Effector CD4-positive, alpha-beta T cell (primary cell): ENCODE results near the gene TXNL1.
A peak's percentile ranks its signal among the peaks of the same experiment; 100 is the strongest.
"Not testable (repeated sequence)": the region's sequence is repeated elsewhere in the genome, so short reads cannot be mapped to it uniquely, and the experiment has no call there.

ENCODE experiments used
- DNase-seq: peaks from one replicate; pipeline ENCODE4 v3.0.0-alpha.2; 2020

The TXNL1 gene

DNA sequence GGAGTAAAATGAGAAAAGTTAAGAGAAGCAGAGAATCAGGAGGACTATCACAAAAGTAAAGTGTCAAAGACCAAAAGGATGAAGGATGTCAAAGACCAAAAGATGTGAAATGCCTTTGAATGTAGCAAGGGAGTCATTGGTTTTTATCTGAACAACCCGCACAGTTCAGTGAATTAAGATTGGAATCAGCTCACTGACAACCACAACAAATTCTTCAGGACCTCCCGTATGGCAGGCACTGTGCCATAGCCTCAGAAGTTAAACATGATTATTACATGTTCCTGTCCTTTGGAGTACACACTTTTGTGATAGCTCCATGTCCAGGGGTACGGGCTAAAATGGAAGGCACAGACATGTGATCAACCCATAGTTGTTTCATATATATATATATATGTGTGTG, 5.0 kb upstream of the TXNL1 start:
- no peak for DNase-seq

DNA sequence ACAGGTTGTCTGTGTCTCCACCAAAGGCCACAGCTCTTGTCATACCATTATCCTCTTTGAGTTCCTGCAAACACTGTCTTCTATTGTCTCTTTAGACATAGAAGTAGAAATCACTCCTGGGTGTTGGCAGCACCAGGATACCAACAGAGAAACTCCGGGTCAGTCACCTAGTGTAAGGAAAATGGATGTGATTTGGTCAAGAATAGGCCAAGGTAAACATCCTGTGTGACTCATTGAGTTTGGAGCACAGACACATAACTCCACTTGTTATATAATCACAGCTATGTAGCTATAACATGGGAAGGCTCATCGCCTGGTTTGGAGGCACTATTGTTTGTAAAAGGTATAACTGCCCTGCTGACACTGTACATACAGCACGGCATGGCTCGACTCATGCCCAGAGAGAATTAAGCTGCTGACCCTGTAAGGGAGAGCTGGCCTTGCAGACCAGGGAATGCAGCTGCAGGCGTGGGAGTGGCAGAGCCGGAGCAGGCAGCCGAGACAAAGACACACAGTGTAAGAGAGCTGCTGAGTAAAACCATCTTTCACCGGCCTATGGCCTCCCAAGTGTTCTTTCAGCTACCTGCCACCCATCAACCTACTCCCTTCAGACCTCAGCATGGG, 3.4 kb upstream of the TXNL1 start:
- no peak for DNase-seq

DNA sequence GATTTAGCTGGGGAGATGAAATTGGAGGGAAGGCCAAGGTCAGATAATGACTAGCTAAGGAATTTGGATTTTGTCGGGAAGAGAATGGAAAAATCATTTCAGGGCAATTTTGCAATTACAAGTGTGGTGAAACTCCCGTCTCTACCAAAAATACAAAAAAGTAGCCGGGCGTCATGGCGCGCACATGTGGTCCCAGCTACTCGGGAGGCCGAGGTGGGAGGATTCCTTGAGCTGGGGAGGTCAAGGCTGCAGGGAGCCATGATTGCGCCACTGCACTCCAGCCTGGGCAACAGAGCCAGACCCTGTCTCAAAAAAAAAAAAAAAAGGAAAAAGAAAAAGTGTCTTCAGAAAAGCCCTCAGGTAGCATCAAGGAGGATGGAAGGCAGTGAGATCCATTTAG, 1.2 kb upstream of the TXNL1 start:
- DNase-seq = no peak

DNA sequence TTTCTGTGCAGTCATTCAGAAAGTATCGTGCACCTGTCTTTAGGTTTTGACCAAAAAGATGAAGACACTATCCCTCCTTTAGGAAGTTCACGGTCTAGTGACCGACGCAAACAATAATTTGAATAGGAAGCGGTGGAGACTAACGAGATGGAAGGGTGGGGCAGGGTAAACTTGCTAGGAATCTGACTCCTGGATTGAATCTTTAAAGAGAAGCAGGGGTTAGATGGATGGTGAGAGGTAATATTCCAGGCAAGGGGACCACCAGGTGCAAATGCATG, 651 bp upstream of the TXNL1 start:
- no peak for DNase-seq

DNA sequence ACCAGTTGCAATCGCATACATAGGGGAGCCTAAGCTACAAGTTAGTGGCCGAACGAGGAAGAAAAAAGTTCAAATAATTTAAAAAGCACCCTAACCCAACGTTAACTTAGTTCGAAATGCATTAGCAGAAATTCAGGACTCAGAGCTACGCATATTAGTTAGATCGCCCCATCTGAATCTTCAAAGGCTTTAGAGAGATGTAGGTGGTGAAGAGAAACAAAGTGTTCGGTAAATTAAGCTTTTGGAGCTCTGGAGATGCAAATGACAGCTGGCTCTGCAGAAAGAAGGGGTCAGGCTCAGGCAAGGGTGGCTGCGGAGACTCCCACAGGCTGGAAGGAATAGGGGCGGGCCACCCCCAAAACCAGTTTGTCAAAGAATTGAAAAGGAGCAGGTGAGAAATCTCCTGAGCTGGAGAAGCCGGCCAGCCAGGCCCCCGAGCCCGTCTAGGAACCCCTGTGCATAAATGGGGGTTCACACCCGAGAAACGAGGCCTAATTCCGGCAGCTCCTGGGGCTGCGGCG, 621 bp downstream of the TXNL1 start:
- DNase-seq = peak; percentile 11

DNA sequence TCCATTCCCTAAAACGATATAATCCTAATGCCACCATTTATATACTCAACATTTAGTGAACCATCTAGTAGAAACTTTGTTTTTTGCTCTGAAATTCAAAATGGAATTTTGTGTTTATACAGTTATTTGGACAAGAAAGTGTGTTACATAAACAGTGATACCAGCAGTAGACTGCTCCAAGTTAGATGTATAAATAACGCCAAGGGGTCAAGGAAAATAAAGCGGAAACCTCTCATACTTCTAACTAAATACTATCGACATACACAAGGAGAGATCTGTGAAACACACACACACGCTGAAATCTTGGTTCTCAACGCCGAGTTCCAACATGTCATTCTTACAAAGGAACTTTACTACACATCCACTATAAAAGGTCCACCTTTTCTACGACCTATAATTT, 1.2 kb downstream of the TXNL1 start:
- DNase-seq = no peak

DNA sequence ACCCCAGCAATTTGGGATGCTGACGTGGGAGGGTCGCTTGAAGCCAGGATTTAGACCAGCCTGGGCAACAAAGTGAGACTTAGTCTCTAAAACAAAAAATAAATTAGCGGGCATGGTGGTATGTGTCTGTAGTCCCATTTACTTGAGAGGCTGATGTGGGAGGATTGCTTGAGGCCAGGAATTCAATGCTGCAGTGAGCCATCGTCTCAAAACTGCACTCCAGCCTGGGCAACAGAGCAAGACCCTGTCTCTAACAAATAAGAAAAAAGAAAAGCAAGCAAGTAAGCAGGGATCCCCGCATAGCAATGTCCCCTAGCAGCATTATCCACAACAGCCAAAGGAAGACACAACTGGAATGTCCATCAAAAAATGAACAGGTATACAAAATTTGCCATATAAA, 3.4 kb downstream of the TXNL1 start:
- no peak for DNase-seq

DNA sequence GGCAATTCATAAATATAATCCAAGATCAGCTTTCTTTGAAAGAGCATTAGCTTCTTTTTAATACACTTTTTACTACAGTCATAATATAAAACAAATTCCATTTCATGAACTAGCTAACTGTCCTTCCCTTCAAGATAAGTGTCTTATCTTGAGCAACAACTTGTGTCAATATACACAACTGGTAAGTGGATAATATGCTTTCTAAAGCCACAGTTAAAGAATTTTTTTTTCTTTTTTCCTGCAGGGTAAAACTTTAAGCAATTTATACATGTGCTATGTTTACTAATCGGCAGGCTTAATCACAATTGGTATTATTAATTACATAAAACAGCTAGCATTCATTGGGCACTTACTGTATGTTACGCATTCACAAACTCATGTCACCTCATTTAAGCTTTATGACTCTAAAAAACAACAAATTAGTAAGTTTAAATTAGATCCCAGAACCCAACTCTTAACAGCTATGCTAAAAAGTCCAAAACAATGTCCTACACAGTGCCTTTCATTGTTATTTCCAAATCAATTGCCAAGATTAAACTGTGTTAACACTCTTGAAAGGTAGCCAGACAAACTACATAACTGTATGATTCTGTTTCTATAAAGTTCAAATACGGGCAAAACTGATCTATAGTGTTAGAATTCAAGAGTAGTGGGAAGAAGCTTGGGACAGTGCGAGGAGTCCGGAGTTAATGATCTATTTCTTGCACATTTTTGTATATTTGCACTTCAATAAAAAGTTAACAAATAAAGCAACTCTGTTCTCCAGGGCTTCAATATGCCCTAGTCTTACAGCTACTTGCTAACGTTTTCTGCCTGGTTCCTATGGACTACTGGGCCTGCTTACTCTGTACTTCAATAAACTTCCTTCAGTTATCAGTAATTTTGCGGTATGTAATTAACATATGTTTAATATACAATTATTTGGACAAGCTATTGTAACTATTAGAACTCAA, 6.0 kb downstream of the TXNL1 start:
- DNase-seq = no peak

DNA sequence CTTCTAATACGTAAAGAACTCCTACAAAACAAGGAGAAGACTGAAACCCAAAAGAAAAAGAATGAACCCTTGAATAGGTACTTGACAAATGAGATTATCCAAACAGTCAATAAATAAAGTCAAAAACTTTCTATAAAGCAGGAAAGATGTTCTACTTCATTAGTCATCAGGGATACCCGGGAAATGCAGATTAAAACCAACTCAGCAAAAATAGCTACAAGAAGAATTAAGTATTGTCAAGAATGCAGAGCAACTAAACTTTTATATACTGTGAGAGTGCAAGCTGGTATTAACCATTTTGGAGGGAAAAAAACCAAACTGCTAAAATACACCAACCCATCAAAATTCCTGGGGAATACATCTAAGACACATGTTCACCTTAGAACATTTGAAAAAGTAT, 10.4 kb downstream of the TXNL1 start:
- DNase-seq = no peak

DNA sequence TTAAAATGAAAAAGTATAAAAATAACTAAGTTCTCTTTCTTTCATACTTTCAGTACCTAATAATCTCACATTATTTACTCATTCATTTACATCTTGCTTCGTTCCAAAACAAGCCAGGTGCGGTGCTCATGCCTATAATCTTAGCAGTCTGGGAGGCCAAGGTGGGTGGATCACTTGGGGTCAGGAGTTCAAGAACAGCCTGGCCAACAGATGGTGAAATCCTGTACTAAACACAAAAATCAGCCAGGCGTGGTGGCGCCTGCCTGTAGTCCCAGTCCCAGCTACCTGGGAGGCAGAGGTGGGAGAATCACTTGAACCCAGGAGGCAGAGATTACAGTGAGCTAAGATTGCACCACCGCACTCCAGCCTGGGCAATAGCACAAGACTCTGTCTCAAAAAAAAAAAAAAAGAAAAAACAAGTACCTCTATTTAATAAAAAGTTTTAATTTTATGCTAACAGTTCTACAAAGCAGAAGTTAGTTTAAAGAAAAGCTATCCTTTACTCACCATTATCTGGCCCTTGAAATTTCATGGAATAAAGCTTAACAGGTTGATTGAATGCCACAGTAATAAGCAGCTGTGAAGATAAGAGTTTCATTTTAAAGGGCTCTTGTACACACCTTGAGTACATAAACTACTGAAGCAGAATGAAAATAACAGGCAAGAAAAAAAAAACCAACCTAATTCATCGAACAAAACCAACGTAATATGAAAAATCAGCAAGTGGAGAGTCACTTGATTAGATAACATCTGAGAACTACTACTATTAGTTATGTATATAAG, 22.5 kb downstream of the TXNL1 start:
- no peak for DNase-seq

DNA sequence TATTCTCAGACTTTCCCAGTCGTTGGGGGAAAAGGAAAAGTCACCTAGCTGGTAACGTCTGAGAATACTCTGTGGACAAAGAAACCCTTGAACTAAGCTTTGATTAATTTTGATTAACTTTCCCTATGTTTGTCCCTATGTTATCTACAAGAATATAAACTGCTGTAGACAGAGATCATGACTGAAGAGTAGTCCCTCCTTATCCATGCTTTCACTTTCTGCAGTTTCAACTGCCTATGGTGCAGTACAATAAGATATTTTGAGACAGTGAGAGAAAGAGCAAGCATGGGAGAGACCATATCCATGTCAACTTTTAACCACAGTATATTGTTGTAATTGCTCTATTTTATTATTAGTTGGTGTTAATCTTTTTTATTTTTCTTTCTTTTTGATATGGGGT, 31.8 kb downstream of the TXNL1 start:
- no peak for DNase-seq

DNA sequence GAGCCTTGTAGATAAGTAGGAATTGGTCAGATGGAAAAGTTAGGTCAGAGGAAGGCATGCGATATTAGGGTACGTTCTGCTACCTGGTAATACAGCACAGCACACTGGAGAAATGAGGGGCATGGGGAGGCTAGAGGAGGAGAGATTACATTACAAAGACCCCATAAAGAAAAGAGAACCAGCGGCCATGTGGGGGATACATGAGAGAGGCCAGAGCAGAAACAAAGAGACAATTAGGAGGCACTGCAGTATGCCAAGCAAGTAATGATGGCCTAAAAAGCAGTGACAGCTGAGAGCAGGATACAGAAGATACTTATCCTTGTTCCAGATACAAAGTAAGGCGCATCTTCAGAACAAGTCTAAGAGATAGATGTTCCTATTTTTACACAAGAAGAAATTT, 40.0 kb downstream of the TXNL1 start:
- DNase-seq = no peak

DNA sequence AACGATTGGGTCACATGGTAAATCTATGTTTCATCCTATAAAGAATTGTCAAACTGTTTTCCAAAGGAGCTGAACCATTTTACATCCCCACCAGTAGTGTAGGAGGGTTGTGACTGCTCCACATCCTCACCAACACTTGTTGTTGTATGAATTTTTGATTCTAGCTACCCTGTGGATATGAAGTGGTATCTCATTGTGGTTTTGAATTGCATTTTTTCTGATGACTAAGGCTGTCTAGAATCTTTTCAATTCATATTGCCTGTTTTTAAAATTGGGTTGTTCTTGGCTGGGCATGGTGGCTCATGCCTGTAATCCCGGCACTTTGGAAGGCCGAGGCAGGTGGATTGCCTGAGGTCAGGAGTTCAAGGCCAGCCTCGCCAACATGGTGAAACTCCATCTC, 44.5 kb downstream of the TXNL1 start:
- no peak for DNase-seq

DNA sequence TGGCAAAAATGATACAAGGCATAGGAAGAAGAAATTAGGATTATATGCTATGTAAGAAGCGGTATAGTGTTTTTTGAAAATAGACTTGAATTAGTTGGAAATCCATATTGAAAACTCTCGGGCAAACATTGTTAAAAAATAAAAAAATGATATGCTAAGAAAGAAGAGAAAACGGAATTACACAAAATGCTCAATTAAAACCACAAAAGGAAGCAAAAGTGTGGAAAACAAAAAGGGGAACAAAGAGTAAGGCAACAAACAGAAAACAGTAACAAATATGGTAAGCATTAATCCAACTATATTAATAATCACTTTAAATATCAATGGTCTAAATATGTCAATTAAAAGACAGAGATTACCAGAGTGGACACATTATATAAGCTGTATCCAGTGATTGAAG, 58.4 kb downstream of the TXNL1 start:
- DNase-seq = no peak

DNA sequence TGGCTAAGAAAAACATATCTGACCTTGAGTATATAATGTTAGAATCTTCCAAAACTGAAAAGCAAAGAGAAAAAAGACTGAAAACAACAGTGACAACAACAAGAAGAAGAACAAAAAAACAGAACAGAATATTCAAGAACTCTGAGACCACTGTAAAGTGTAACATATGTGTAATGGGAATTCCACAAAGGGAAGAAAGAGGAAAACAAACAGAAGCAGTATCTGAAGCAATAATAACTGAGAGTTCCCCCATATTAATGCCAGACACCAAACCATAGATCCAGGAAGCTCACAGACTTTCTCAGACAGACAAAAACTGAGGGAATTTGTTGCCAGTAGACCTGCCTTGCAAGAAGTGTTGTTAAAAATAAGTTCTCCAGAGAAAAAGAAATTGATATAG, 58.9 kb downstream of the TXNL1 start:
- no peak for DNase-seq

DNA sequence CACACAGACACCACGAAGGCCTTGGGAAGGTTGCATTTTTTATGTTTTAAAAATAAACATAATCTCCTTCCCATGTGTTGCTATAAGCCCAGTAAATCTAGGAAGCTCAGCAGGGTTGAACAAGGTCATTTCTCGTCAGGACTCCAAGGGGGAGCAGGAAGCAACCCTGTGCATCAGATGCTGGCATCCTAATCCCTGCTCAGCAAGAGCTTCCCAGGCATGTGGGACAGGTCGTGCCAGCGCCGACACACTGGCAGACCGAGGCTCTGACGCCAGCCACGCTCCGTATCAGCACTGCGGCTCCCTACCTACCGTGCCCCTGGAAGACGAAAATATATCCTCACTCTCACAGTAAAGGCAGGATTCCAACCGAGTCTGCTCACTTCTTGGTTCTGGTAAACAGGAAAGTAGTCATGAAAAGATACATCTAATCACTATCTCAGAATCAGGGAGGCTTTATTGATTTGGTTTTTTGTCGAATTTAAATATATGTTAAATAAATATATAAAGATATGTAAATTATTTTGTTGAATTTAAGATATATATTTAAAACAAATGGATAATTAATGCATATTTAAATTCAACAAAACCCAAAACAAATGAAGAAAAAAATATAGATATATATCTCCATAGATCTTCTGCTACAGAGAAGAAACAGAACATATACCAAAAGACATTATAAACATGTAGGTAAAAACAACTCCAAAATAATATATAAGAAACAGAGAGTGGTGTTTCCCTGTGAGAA, 61.4 kb downstream of the TXNL1 start:
- no peak for DNase-seq

DNA sequence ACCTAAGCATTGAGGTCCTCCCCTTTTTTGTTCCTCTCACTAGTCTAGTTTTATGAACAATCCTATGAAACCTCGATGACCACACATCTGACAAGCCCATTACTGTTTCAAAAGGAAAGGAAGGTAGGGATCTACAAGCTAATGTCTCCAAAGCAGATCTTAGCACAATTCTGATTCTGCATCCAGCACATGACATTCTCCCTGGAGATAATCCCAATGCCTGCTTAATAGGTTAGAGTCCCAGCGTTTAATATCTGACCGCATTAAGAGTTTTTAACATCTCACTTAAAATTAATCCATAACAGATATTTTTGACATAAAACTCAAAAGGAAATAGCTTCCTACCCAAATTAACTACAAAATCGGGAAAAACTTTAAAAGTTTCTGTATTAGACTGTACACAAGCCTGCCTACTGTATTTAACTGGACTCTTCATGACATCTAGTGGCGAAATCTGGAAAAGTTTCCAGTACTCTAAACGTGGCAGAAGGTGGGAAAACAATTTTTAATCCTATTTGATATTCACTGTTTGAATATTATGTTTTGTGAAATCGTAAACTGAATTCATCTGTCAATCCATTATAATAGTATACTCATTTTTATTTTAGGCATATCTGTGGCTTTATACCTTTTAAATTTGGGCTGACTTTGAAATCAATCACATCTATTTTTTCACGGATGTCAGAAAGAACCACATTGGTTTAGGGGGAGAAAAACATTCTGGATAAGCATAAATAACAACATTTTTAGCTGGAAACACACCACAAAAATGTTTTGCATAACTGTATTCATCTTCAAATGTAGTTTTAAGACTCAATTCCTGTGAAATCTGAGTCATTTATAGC, 62.4 kb downstream of the TXNL1 start:
- no peak for DNase-seq

DNA sequence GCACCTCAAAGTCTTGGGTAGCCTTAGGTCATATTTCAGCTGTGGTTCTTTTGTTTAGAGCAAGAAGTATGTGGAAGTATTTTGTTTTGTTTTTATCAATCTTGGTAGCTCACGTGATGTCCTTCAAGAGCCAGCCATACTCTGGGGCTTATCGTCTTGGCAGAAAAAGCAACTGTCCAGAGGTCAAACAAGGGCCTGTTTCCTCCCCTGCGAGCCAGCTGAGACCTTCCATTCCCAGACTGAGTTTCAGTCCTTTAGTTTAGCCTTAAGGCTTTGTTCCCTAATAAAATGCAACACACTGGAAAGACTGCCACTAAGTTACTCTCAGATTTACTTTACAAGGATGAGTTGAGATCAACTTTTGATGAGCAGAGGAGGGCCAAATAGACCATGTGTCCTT, 63.5 kb downstream of the TXNL1 start:
- DNase-seq = no peak

DNA sequence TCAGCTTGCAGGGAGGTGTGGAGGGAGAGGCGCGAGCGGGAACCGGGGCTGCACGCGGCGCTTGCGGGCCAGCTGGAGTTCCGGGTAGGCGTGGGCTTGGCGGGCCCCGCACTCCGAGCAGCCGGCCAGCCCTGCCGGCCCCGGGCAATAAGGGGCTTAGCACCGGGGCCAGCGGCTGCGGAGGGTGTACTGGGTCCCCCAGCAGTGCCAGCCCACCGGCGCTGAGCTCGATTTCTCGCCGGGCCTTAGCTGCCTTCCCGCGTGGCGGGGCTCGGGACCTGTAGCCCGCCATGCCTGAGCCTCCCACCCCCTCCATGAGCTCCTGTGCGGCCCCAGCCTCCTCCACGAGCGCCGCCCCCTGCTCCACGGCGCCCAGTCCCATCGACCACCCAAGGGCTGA, 66.1 kb downstream of the TXNL1 start:
- not testable (repeated sequence) for DNase-seq

DNA sequence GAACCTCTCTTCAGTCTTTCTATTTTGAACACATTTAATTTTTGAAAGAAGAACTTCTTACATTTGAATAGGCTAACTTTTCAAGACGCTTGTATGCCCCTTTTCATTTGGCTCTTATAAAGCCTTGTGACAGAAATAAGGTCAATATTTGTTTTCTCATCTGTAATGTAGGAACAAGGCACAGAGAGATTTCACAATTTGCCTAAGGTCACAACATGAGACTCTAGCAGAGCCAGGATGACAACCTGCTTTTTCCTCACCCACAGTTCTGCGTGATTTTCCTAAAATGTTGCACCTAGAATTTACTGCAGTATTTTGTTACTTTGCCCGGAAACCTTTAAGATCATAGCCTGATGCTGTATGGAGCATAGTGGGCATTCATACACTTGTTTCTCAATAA, 67.4 kb downstream of the TXNL1 start:
- DNase-seq = no peak

DNA sequence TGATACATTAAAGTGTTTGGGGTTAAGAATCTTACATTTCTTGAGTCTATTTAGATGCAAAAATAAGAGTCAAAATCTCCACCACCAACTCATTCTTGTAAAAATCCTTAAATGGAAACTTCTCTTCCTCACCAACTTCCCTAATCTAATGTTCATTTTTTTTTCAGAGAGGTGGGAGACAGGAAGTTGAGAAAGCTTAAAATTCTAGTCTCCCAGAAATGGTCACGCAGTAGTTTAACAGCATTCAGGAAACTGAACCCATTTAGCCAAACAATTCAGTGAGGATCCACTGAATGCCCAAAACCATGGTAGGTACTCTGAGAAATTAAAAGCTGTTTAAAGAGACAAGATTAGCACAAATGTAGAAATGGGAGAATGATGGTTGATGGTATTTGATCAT, 69.0 kb downstream of the TXNL1 start:
- no peak for DNase-seq

DNA sequence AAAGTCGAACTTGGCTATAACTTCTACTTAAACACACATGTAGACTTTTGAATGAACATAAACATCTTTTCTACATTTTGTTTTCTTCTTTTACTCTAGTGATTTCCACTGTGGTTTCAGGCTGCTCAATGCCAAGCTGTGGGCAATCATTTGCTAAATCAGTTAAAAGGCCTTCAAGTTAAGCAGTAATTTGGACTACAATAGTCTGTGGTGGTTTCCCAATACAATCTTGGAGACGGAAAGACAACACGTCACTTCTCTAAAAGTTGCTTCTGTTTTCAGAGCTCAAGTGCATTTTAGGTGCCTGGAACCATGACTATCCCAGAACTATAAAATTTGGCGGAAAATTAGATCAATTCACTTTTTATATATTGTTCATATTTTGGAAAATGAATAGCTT, 69.4 kb downstream of the TXNL1 start:
- DNase-seq = no peak
